Stimulated activated naive CD8-positive, alpha-beta T cell treated with anti-CD3 and anti-CD28 coated beads, Interleukin-15, amount 100 ng/mL, for 72 hours (primary cell): ENCODE measurements around the gene HLF.
A peak's percentile ranks its signal among the peaks of the same experiment; 100 is the strongest.

Experiments
- ATAC-seq: fragments of 150-1000 bp; cut with Tn5 transposase; 2 replicates; pipeline ENCODE4 v1.10.0; 2021; ENCODE audit warnings: mild to moderate bottlenecking, moderate library complexity
- DNase-seq, 2 donors: peaks; one replicate each; pipeline ENCODE4 v3.0.0; 2021 to 2022
- H3K27ac Mint-ChIP-seq, 2 donors: one replicate each; pipeline ENCODE4 v1.8.0; 2022; ENCODE audit warnings: mild to moderate bottlenecking in 2 of 2, mixed read lengths in 2 of 2, moderate library complexity in 2 of 2
- H3K27me3 Mint-ChIP-seq: one replicate; pipeline ENCODE4 v1.8.0; 2022; ENCODE audit warnings: mixed read lengths
- H3K4me1 Mint-ChIP-seq: one replicate; pipeline ENCODE4 v1.8.0; 2022; ENCODE audit warnings: mild to moderate bottlenecking, mixed read lengths
- H3K4me3 Mint-ChIP-seq, 2 donors: one replicate each; pipeline ENCODE4 v1.8.0; 2022; ENCODE audit warnings: mild to moderate bottlenecking in 2 of 2, mixed read lengths in 2 of 2, moderate library complexity in 1 of 2
- H3K9me3 Mint-ChIP-seq, 2 donors: one replicate each; pipeline ENCODE4 v1.8.0; 2022; ENCODE audit warnings: mixed read lengths in 2 of 2

Gene HLF

DNA sequence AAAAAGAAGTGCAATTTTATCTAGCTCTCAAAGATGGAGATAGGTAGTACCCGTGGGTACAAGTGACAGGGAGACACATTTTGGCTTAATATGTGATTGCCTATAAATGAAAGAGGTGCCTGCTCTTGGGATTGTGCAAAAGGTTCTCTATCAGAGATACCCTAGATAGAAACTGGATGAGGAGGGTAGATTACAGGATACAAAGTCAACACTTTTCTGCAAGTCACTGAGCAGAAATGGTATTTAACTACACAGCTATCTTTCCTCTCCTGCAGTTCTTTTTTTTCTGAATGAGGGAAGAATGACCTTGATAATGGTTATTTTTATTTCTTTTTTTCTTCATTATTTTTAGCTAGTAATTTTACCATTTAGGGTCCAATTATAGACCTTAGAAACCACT lies 89.2 kb downstream of the HLF start:
- DNase-seq = no peak
- ATAC-seq = no peak
- Mint-ChIP-seq H3K4me1 (peaks cover 7% of the 10 kb centered on the region), H3K4me3 (no peak overlapping the region), H3K9me3 (no peaks in the 10 kb centered on the region), H3K27me3 (peaks cover 12% of the 10 kb centered on the region), H3K27ac (no peak overlapping the region)

DNA sequence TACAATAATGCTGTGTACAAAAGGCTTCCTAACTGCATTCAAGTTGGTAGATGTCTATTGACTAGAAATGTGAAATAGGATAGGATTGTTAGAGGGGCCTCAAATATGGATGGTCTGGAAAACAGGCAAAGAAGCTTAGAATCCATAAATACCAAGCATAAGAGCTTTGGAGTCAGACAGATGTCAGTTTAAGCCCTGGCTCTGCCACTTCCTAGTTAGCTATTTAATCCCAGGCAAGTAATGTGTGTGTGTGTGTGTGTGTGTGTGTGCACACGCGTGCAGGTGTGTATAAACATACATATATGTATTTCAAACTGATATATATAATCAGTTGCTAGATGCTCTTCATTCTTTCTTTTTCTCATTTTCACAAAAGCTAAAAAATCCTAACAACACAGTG lies 90.2 kb downstream of the HLF start:
- Mint-ChIP-seq H3K27ac (no peak overlapping the region), H3K9me3 (no peaks in the 10 kb centered on the region), H3K4me1 (peaks cover 7% of the 10 kb centered on the region), H3K4me3 (no peak overlapping the region), H3K27me3 (peaks cover 12% of the 10 kb centered on the region)
- ATAC-seq (no peak), DNase-seq (no peak)

DNA sequence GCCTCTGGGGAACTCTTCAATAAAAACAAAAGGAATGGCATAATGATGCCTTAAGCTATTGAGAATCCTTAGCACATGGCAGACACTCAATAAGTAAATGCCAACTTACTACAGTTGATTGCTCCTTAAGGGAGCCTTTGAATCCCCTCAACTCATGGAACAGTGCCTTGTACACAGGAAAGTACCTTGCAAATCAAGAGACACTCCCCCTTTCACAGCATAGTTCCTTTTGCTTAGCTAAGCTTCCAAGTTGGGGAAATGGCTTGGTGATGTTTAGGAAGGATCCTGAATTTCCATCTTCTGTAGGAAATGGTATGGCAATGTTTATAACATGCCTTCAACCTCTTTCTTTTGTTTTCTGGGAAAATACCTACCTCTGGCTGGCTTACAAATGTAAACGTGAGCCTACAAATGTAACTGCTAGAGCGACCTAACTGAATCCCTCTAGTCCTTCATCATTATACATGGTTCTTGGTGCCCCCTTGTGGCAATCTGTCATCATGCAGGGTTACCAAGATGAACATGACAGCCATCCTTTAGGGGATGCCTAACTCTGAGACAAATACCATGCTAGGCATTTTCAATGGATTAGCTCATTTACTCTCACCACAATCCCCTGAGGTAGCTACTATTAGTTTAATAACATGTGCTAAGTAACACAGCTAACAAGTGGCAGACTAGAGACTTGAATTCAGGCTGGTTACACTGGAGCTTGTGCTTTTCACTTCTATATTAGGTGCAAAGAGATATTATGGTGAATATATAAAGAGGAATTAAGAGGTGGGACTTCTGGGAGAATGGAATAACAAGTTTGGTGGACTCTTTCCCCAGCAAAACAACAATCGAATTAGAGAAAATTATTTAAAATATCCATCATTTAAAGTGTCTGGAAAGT lies 91.9 kb downstream of the HLF start:
- Mint-ChIP-seq H3K27me3 (peaks cover 23% of the 10 kb centered on the region), H3K9me3 (peaks cover 10 to 13% of the 10 kb centered on the region in 2 donors), H3K27ac (peak overlapping the region in 1 of 2 donors; percentile 45), H3K4me3 (peak overlapping the region in 1 of 2 donors; percentile 14), H3K4me1 (no peaks in the 10 kb centered on the region)
- peak; percentile 92 for ATAC-seq
- DNase-seq = peak; percentile 64 to 68

DNA sequence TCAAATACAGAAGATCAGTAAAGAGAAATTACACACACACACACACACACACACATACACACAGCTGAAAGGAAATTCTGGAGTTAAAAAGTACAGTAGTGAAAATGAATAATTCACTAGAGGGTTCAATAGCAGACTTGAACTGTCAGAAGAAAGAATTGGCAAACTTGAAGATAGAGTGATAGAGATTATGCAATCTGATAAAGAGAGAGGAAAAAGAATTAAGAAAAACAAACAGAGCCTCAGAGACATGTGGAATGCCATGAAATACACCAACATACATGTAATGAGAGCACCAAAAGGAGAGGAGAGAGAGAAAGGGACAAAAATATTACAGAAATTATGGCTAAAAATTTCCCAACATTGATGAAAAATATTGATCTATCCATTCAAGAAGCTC lies 96.2 kb downstream of the HLF start:
- H3K27ac Mint-ChIP-seq = no peak overlapping the region

DNA sequence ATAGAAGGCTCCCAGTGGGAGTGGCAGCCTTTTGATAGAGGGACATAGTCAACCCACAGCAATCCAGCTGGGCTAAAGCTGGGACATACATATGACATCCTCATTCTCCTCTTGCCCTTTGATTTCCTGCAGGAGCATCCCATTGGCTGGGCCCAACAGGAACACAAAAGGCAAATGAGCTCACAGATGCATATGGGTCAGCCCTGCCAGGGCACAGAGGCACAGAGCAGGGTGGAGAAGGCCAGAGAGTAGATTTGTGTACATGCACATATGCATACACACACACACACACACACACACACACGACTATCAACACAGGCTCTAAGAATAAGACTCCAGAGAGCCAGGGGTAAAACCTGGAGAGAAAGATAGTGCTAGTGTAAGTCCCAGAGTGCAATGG lies 98.3 kb downstream of the HLF start:
- no peak for ATAC-seq
- Mint-ChIP-seq H3K4me1 (no peaks in the 10 kb centered on the region), H3K4me3 (no peak overlapping the region), H3K27ac (no peak overlapping the region), H3K27me3 (peaks cover 25% of the 10 kb centered on the region), H3K9me3 (peaks cover 14 to 22% of the 10 kb centered on the region in 2 donors)
- DNase-seq = no peak

More for the DNA sequence above, 96.2 kb downstream of the HLF start:
- Mint-ChIP-seq H3K4me1 (no peaks in the 10 kb centered on the region), H3K9me3 (peaks cover 14 to 22% of the 10 kb centered on the region in 2 donors), H3K27me3 (peaks cover 36% of the 10 kb centered on the region), H3K4me3 (no peak overlapping the region)
- DNase-seq = no peak
- no peak for ATAC-seq

DNA sequence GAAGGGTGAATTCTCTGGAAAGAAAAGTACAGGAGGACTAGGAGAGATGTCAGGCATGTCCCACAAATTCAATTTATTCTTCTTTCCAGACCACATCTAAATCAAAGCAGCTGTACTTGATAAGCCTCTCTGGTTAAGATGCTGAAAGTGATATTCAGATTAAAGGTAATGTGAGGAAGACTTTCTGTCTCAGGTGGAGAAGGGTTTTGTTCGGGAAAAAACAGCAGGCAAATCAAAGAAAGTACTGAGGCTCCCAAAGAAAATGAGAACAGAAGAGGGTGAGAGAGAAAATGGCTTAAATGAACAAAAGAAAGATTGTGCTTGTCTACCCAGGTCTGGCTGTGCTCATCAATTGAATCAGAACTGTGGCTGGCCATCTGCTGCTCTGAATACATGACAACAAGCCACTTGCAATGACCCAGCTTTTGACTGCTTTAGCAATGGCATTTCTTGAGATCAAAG lies 101.3 kb downstream of the HLF start:
- no peak for DNase-seq
- Mint-ChIP-seq H3K27me3 (peaks cover 28% of the 10 kb centered on the region), H3K27ac (no peak overlapping the region), H3K9me3 (peaks cover 9 to 15% of the 10 kb centered on the region in 2 donors), H3K4me1 (no peaks in the 10 kb centered on the region), H3K4me3 (no peak overlapping the region)
- no peak for ATAC-seq

DNA sequence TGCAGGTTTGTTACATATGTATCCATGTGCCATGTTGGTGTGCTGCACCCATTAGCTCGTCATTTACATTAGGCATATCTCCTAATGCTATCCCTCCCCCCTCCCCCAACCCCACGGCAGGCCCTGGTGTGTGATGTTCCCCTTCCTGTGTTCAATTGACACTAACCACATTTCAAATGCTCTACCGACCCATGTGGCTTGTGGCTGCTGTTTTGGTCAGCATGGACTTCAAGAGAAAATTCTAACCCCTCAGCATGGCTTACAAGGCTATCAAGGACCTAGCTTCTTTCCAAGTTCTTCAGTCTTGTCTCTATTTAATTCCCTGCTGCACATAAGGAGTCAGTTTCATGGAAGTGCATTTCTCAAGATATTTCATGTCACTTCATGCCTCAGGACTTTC lies 103.9 kb downstream of the HLF start:
- ATAC-seq (no peak), DNase-seq (no peak)
- H3K27me3 Mint-ChIP-seq = peaks cover 8% of the 10 kb centered on the region
- H3K9me3 Mint-ChIP-seq = peaks cover 9 to 13% of the 10 kb centered on the region in 2 donors
- H3K4me1 Mint-ChIP-seq = no peaks in the 10 kb centered on the region
- no peak overlapping the region for H3K4me3 Mint-ChIP-seq
- H3K27ac Mint-ChIP-seq = no peak overlapping the region
